NB4 (cell line): Measurements from ENCODE around the gene PLEKHD1.

Experiments used
- POLR2A ChIP-seq: IDR thresholded peaks from 2 replicates; pipeline ENCODE4 v1.6.1; 2011; ENCODE audit warnings: mild to moderate bottlenecking; ENCODE audit not compliant: insufficient read length; ENCODE audit errors: extremely low read depth
- TF ChIP-seq, protein P1 (sequence below): IDR thresholded peaks from one replicate; pipeline ENCODE4 v1.5.1; 2012; ENCODE audit warnings: low read depth, low read length

- TF ChIP-seq, protein P1, sequence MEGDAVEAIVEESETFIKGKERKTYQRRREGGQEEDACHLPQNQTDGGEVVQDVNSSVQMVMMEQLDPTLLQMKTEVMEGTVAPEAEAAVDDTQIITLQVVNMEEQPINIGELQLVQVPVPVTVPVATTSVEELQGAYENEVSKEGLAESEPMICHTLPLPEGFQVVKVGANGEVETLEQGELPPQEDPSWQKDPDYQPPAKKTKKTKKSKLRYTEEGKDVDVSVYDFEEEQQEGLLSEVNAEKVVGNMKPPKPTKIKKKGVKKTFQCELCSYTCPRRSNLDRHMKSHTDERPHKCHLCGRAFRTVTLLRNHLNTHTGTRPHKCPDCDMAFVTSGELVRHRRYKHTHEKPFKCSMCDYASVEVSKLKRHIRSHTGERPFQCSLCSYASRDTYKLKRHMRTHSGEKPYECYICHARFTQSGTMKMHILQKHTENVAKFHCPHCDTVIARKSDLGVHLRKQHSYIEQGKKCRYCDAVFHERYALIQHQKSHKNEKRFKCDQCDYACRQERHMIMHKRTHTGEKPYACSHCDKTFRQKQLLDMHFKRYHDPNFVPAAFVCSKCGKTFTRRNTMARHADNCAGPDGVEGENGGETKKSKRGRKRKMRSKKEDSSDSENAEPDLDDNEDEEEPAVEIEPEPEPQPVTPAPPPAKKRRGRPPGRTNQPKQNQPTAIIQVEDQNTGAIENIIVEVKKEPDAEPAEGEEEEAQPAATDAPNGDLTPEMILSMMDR = no peak
- no peak for TF ChIP-seq POLR2A
Measured at GRCh38 chr14:69579476-69579875, 94.9 kb downstream of the PLEKHD1 start.
